ENCODE measurements around the gene WDFY2.

GRCh38 chr13:51742031-51742430 lies 157.8 kb downstream of the WDFY2 start:
- TF ChIP-seq CTCF (IDR thresholded peaks at IDR 0.05; ENCODE audit: insufficient read depth, low read length, poor library complexity, severe bottlenecking) (no peak), EZH2phosphoT487 (conservative IDR thresholded peaks at IDR 0.05; ENCODE audit: low read length) (no peak)
